Measurements from ENCODE around the gene C6orf47. TPM values are rescaled to one million over a fixed set of nuclear protein-coding genes. Genes with fewer than 3 reads are reported as not detected.

Gene C6orf47
- polyA plus RNA-seq, 1 experiment = 10.2 TPM

DNA sequence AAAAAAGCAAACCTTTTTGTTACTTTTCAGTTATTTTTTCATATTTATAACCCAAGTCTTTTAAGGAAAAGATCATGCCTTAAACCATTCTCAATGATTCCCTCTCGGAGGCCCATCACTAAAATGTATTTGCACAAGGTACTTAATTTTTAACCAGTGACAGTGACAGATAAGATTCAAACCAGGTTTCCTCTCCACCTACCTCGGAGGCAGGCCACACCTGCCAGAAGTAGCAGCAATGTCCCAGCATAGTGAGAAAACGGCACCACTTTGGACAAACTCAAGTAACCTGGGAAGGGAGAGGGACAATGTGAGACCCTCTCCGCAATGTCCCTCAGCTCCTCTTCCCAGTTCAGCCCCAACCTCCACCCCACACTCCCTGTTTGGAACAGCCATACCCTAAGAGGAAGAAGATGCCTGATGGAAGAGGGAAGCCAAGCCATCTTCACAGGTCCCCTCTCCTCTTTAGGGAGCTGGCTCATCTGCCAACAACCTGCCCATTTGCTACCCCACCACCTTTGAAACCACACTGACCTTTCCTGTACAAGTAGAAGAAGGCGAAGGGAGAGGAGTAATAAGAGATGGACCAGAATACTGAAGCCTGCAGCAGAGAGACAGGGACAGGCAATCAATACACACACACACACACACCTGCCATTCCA is 40.3 kb upstream of the C6orf47 start:
- H3K9me3 ChIP-seq (ENCODE audit: control insufficient read depth, insufficient read depth, low read length) = no peaks in the 10 kb centered on the region
- no peak for DNase-seq (ENCODE audit: low read depth, low spot score)
- no peak overlapping the region for H3K4me3 ChIP-seq (ENCODE audit: low read depth, low read length)
- no peak overlapping the region for H3K27ac ChIP-seq (ENCODE audit: low read depth, low read length)
- TF ChIP-seq, protein P1, sequence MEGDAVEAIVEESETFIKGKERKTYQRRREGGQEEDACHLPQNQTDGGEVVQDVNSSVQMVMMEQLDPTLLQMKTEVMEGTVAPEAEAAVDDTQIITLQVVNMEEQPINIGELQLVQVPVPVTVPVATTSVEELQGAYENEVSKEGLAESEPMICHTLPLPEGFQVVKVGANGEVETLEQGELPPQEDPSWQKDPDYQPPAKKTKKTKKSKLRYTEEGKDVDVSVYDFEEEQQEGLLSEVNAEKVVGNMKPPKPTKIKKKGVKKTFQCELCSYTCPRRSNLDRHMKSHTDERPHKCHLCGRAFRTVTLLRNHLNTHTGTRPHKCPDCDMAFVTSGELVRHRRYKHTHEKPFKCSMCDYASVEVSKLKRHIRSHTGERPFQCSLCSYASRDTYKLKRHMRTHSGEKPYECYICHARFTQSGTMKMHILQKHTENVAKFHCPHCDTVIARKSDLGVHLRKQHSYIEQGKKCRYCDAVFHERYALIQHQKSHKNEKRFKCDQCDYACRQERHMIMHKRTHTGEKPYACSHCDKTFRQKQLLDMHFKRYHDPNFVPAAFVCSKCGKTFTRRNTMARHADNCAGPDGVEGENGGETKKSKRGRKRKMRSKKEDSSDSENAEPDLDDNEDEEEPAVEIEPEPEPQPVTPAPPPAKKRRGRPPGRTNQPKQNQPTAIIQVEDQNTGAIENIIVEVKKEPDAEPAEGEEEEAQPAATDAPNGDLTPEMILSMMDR (IDR thresholded peaks at IDR 0.05; ENCODE audit: low read depth, low read length) = no peak
- ChIA-PET CTCF (interaction anchor here (1.0 to 1.5 kb wide), 3 partner anchors 10 to 38 kb away, joined by 3 to 4 read pairs (median 3); partner anchors contain the start of gene LY6G5C), POLR2A (no interaction called here)
- H3K27me3 ChIP-seq (ENCODE audit: control insufficient read depth, insufficient read depth, low read length) = no peaks in the 10 kb centered on the region

DNA sequence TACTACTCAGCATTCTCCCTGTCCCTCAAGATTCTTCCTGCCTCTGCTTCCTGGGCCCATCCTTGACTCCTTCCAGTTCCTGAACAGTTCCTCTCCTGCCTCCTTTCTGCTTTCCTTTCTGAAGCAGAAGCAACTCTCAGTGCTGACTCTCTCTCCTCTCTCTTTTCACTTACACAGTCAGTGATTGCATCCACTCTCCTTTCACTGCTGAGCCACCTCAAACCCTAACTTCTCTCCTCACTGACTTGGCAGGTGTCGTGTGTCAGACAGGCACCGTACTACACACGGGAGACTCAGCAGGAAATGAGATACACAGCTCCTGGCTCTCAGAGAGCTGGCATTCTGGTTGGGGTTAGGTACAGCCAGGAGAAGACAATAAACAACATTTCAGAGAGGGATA is 37.0 kb upstream of the C6orf47 start:
- Histone ChIP-seq H3K27me3 (ENCODE audit: control insufficient read depth, insufficient read depth, low read length) (no peaks in the 10 kb centered on the region), H3K4me3 (ENCODE audit: low read depth, low read length) (no peak overlapping the region), H3K27ac (ENCODE audit: low read depth, low read length) (no peak overlapping the region), H3K9me3 (ENCODE audit: control insufficient read depth, insufficient read depth, low read length) (no peaks in the 10 kb centered on the region)
- DNase-seq (ENCODE audit: low read depth, low spot score) = no peak
- TF ChIP-seq, protein P1 (IDR thresholded peaks at IDR 0.05; ENCODE audit: low read depth, low read length) = no peak
- ChIA-PET POLR2A (no interaction called here), CTCF (interaction anchor here (0.7 to 1.4 kb wide), 2 partner anchors 109 to 132 kb away, joined by 4 read pairs; partner anchors contain the start of gene LSM2)

DNA sequence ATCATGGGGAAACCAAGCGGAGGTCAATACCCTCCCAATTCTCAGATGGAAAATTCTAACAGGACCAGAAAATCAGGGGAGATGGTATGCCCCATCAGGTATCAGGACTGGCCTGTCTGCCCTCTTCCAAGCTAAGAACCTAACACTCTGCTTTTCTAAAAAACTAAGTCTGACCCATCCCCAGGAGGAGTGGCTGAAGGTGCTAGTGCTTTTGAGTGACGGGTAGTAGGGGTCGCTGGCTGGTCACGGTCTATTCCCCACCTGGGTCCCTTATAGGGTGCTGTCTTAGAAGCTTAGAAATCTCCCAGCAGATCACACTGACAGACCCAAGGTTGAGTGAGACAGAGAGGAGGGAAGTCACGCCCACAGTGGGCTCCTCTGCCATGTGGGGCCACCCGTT is 33.0 kb upstream of the C6orf47 start:
- TF ChIP-seq, protein P1 (IDR thresholded peaks at IDR 0.05; ENCODE audit: low read depth, low read length) = no peak
- Histone ChIP-seq H3K27me3 (ENCODE audit: control insufficient read depth, insufficient read depth, low read length) (no peaks in the 10 kb centered on the region), H3K9me3 (ENCODE audit: control insufficient read depth, insufficient read depth, low read length) (no peaks in the 10 kb centered on the region), H3K27ac (ENCODE audit: low read depth, low read length) (no peak overlapping the region), H3K4me3 (ENCODE audit: low read depth, low read length) (no peak overlapping the region)
- CTCF ChIA-PET = no interaction called here
- POLR2A ChIA-PET = no interaction called here
- DNase-seq (ENCODE audit: low read depth, low spot score) = no peak

DNA sequence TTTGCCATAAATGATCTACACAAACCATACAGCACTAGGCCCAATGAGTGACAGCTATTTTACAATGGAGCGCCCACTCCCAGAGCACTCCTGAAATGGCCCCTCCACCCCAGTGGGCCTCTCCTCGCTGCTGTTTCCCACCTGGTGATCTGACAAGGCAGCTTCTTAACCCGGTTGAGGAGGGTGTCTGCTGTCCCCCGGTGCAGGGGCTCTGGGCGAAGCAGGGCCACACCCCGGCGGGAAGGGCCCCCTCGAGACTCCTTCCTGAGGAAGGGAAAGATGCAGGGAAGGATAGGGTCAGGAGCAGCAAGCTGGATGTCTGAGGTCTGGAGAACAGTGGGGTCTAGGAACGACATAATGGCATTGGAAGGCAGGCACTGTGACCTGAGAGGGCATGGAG is 32.3 kb upstream of the C6orf47 start:
- CTCF ChIA-PET = no interaction called here
- no peaks in the 10 kb centered on the region for H3K27me3 ChIP-seq (ENCODE audit: control insufficient read depth, insufficient read depth, low read length)
- POLR2A ChIA-PET = no interaction called here

DNA sequence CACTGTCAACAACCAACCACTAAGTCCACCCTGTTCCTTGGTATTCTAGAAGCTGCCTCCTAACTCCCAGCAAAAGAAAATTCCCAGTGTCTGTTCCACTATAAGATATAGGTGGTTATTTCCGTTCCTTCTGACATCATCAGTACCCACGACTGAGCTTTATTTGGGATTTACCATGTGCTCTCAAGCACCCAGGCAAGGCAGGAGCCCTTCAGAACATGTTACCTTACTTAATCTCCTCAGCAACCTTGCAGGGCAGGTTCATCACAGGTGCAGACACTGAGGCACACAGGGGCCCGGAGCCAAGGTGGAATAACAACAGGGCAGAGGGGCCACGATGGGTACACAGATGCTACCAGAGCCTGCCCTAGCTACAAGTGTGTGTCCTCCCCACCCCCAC is 31.8 kb upstream of the C6orf47 start:
- POLR2A ChIA-PET = no interaction called here

More for the DNA sequence above, 32.3 kb upstream of the C6orf47 start:
- Histone ChIP-seq H3K9me3 (ENCODE audit: control insufficient read depth, insufficient read depth, low read length) (no peaks in the 10 kb centered on the region), H3K4me3 (ENCODE audit: low read depth, low read length) (no peak overlapping the region), H3K27ac (ENCODE audit: low read depth, low read length) (no peak overlapping the region)
- DNase-seq (ENCODE audit: low read depth, low spot score) = no peak
- TF ChIP-seq, protein P1 (IDR thresholded peaks at IDR 0.05; ENCODE audit: low read depth, low read length) = no peak

More for the DNA sequence above, 31.8 kb upstream of the C6orf47 start:
- Histone ChIP-seq H3K4me3 (ENCODE audit: low read depth, low read length) (no peak overlapping the region), H3K27ac (ENCODE audit: low read depth, low read length) (no peak overlapping the region), H3K27me3 (ENCODE audit: control insufficient read depth, insufficient read depth, low read length) (no peaks in the 10 kb centered on the region), H3K9me3 (ENCODE audit: control insufficient read depth, insufficient read depth, low read length) (no peaks in the 10 kb centered on the region)
- TF ChIP-seq, protein P1 (IDR thresholded peaks at IDR 0.05; ENCODE audit: low read depth, low read length) = no peak
- CTCF ChIA-PET = interaction anchor here (0.6 kb wide), 1 partner anchor 11 kb away, joined by 3 read pairs; the partner anchor contains the start of gene ABHD16A
- no peak for DNase-seq (ENCODE audit: low read depth, low spot score)
